ENCODE data around the gene KIAA0232.

KIAA0232 gene

GRCh38 chr4:6758728-6759127 lies 23.8 kb upstream of the KIAA0232 start:
- H3K4me1 ChIP-seq (ENCODE audit: insufficient read depth, poor library complexity, severe bottlenecking), result peaks cover 16% of the 10 kb centered on the region

GRCh38 chr4:6760865-6761264 lies 21.7 kb upstream of the KIAA0232 start:
- DNase-seq (ENCODE audit: low spot score) (no peak), ATAC-seq (ENCODE audit: low read depth) (no peak)
- no peak overlapping the region for H3K4me3 ChIP-seq (ENCODE audit: severe bottlenecking)
- no peaks in the 10 kb centered on the region for H3K27me3 ChIP-seq (ENCODE audit: insufficient read depth, poor library complexity, severe bottlenecking)
- H3K27ac ChIP-seq (ENCODE audit: poor library complexity, severe bottlenecking), result no peak overlapping the region
- TF ChIP-seq, protein P1, sequence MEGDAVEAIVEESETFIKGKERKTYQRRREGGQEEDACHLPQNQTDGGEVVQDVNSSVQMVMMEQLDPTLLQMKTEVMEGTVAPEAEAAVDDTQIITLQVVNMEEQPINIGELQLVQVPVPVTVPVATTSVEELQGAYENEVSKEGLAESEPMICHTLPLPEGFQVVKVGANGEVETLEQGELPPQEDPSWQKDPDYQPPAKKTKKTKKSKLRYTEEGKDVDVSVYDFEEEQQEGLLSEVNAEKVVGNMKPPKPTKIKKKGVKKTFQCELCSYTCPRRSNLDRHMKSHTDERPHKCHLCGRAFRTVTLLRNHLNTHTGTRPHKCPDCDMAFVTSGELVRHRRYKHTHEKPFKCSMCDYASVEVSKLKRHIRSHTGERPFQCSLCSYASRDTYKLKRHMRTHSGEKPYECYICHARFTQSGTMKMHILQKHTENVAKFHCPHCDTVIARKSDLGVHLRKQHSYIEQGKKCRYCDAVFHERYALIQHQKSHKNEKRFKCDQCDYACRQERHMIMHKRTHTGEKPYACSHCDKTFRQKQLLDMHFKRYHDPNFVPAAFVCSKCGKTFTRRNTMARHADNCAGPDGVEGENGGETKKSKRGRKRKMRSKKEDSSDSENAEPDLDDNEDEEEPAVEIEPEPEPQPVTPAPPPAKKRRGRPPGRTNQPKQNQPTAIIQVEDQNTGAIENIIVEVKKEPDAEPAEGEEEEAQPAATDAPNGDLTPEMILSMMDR (IDR thresholded peaks at IDR 0.05; ENCODE audit: poor library complexity, severe bottlenecking), result no peak
- H3K9me3 ChIP-seq (ENCODE audit: severe bottlenecking), result no peaks in the 10 kb centered on the region
- H3K36me3 ChIP-seq (ENCODE audit: low read depth), result no peaks in the 10 kb centered on the region
- H3K4me1 ChIP-seq (ENCODE audit: insufficient read depth, poor library complexity, severe bottlenecking), result peaks cover 17% of the 10 kb centered on the region

More at GRCh38 chr4:6758728-6759127, 23.8 kb upstream of the KIAA0232 start:
- DNase-seq (ENCODE audit: low spot score) (no peak), ATAC-seq (ENCODE audit: low read depth) (no peak)
- no peaks in the 10 kb centered on the region for H3K27me3 ChIP-seq (ENCODE audit: insufficient read depth, poor library complexity, severe bottlenecking)
- H3K36me3 ChIP-seq (ENCODE audit: low read depth), result no peaks in the 10 kb centered on the region
- TF ChIP-seq, protein P1 (IDR thresholded peaks at IDR 0.05; ENCODE audit: poor library complexity, severe bottlenecking), result no peak
- no peak overlapping the region for H3K4me3 ChIP-seq (ENCODE audit: severe bottlenecking)
- H3K27ac ChIP-seq (ENCODE audit: poor library complexity, severe bottlenecking), result no peak overlapping the region
- no peaks in the 10 kb centered on the region for H3K9me3 ChIP-seq (ENCODE audit: severe bottlenecking)

- no peak for ATAC-seq (ENCODE audit: low read depth)
- TF ChIP-seq, protein P1 (IDR thresholded peaks at IDR 0.05; ENCODE audit: poor library complexity, severe bottlenecking), result no peak
- Histone ChIP-seq H3K27ac (ENCODE audit: poor library complexity, severe bottlenecking) (no peak overlapping the region), H3K9me3 (ENCODE audit: severe bottlenecking) (no peaks in the 10 kb centered on the region), H3K4me1 (ENCODE audit: insufficient read depth, poor library complexity, severe bottlenecking) (peaks cover 17% of the 10 kb centered on the region), H3K27me3 (ENCODE audit: insufficient read depth, poor library complexity, severe bottlenecking) (no peaks in the 10 kb centered on the region), H3K4me3 (ENCODE audit: severe bottlenecking) (no peak overlapping the region), H3K36me3 (ENCODE audit: low read depth) (no peaks in the 10 kb centered on the region)
- DNase-seq (ENCODE audit: low spot score), result peak; percentile 54
These were observed 20.6 kb upstream of the KIAA0232 start for GRCh38 chr4:6761649-6762615.

GRCh38 chr4:6763330-6763851 lies 19.1 kb upstream of the KIAA0232 start:
- Histone ChIP-seq H3K27me3 (ENCODE audit: insufficient read depth, poor library complexity, severe bottlenecking) (no peaks in the 10 kb centered on the region), H3K4me1 (ENCODE audit: insufficient read depth, poor library complexity, severe bottlenecking) (peaks cover 20% of the 10 kb centered on the region), H3K36me3 (ENCODE audit: low read depth) (no peaks in the 10 kb centered on the region), H3K4me3 (ENCODE audit: severe bottlenecking) (no peak overlapping the region), H3K27ac (ENCODE audit: poor library complexity, severe bottlenecking) (peak overlapping the region; percentile 45), H3K9me3 (ENCODE audit: severe bottlenecking) (no peaks in the 10 kb centered on the region)
- TF ChIP-seq, protein P1 (IDR thresholded peaks at IDR 0.05; ENCODE audit: poor library complexity, severe bottlenecking), result peak; percentile 72
- ATAC-seq (ENCODE audit: low read depth) (peak; percentile 92), DNase-seq (ENCODE audit: low spot score) (peak; percentile 91)

Data from RWPE2 (cell line).